K562 (cell line): Measurements from ENCODE around the gene CRIM1. TPM values are rescaled to one million over a fixed set of nuclear protein-coding genes. Genes with fewer than 3 reads are reported as not detected.
A peak's percentile ranks its signal among the peaks of the same experiment; 100 is the strongest.

Experiments used
- ATAC-seq: fragments of 200-7000 bp; cut with Tn5 transposase; 3 replicates; pipeline ENCODE4 v1.9.1; 2020; ENCODE audit warnings: moderate library complexity
- BruUV-seq: library from RNA; stranded (reverse); fragments of 400-500 nt; replicated peaks from 2 replicates; lab custom pipeline; 2021; lab: Mats Ljungman, UMichigan
- CTCF ChIA-PET: fragments of 300-600 bp; formaldehyde crosslinking; extraction: SDS; loops from one replicate; lab custom pipeline; 2021; ENCODE audit warnings: low intra/inter-chr PET ratio; lab: Yijun Ruan, JAX
- POLR2A ChIA-PET: fragments of 300-600, 350-650 bp; sonication (Branson Sonifier 250); formaldehyde crosslinking; extraction: SDS; loops from one replicate; lab custom pipeline; 2021; ENCODE audit warnings: antibody characterized with exemption, inconsistent platforms; lab: Yijun Ruan, JAX
- DNase-seq, 4 experiments: peaks; one replicate each; pipeline versions ENCODE4 v3.0.0 to v3.0.0-alpha.2; 2011 to 2018; ENCODE audit warnings: low spot score in 3 of 4, mixed read lengths in 3 of 4; ENCODE audit errors: extremely low read depth in 1 of 4
- FAIRE-seq: peaks from 2 replicates; lab custom pipeline; 2011; peaks lifted over from hg19 to GRCh38; lab: Jason Lieb, UNC
- H2AFZ ChIP-seq: 2 replicates; pipeline ENCODE4 v1.6.0; 2011; ENCODE audit warnings: low read depth, low read length, control low read depth, inconsistent platforms
- H3K27ac ChIP-seq: fragments of 200-600 bp; 3 replicates; pipeline ENCODE4 v1.8.0; 2011; ENCODE audit warnings: low read depth, mild to moderate bottlenecking, control low read depth, inconsistent platforms, low read length, moderate library complexity, mixed read lengths; ENCODE audit errors: extremely low read depth
- H3K27me3 ChIP-seq, 2 experiments: fragments of 300-600 bp in 1 of 2; 2 replicates in 1 of 2; 3 replicates in 1 of 2; pipeline versions ENCODE4 v1.6.0 to v1.8.0; 2011; ENCODE audit warnings: inconsistent platforms in 2 of 2, low read length in 2 of 2, mild to moderate bottlenecking in 1 of 2, mixed read lengths in 1 of 2, moderate library complexity in 1 of 2; ENCODE audit not compliant: control insufficient read depth in 2 of 2, insufficient read depth in 2 of 2
- H3K36me3 ChIP-seq: fragments of 300-600 bp; 3 replicates; pipeline ENCODE4 v1.8.0; 2011; ENCODE audit warnings: mild to moderate bottlenecking, low read length, inconsistent platforms; ENCODE audit not compliant: control insufficient read depth, insufficient read depth
- H3K4me1 ChIP-seq, 2 experiments: fragments of 200-600 bp in 1 of 2; replicated peaks in 1 of 2; 2 replicates in 1 of 2; 3 replicates in 1 of 2; pipeline versions ENCODE4 v1.5.1 to v1.8.0; 2011; ENCODE audit warnings: inconsistent platforms in 2 of 2, low read length in 2 of 2, mild to moderate bottlenecking in 1 of 2, mixed read lengths in 1 of 2, moderate library complexity in 1 of 2; ENCODE audit not compliant: control insufficient read depth in 2 of 2, insufficient read depth in 2 of 2
- H3K4me2 ChIP-seq: 2 replicates; pipeline ENCODE4 v1.6.1; 2011; ENCODE audit warnings: low read length, control low read depth, inconsistent platforms, mixed read lengths; ENCODE audit not compliant: insufficient read depth
- H3K4me3 ChIP-seq: fragments of 200-600 bp; sonication (generic), shearing (Covaris generic); 2 replicates; pipeline ENCODE4 v1.5.1; 2016; ENCODE audit warnings: control low read depth, inconsistent platforms
- H3K79me2 ChIP-seq: fragments of 200-600 bp; 3 replicates; pipeline ENCODE4 v1.8.0; 2011; ENCODE audit warnings: low read length, inconsistent platforms; ENCODE audit not compliant: control insufficient read depth, insufficient read depth
- H3K9ac ChIP-seq, 2 experiments: 2 replicates each; pipeline versions ENCODE4 v1.6.0 to v1.6.1; 2011; ENCODE audit warnings: low read depth in 2 of 2, low read length in 2 of 2, control low read depth in 1 of 2, inconsistent platforms in 1 of 2, mild to moderate bottlenecking in 1 of 2, mixed read lengths in 1 of 2; ENCODE audit not compliant: insufficient read depth in 1 of 2
- H3K9me1 ChIP-seq: one replicate; pipeline ENCODE4 v1.6.0; 2011; ENCODE audit warnings: inconsistent platforms, mild to moderate bottlenecking, low read length, moderate library complexity; ENCODE audit not compliant: control insufficient read depth, insufficient read depth
- H3K9me3 ChIP-seq: replicated peaks from 2 replicates; pipeline ENCODE4 v1.5.1; 2011; ENCODE audit warnings: low read depth, low read length, inconsistent platforms; ENCODE audit not compliant: control insufficient read depth, insufficient read depth
- H4K20me1 ChIP-seq: replicated peaks from 2 replicates; pipeline ENCODE4 v1.6.1; 2011; ENCODE audit warnings: low read length, inconsistent platforms, mixed read lengths; ENCODE audit not compliant: control insufficient read depth, insufficient read depth
- GTF2E2 ChIP-seq: fragments of 200-800 bp; sonication (Bioruptor generic); IDR thresholded peaks from 2 replicates; pipeline ENCODE4 v1.6.1; 2016; ENCODE audit warnings: missing genetic modification characterization, missing compliant biosample characterization
- HMG20A ChIP-seq: fragments of 450-650 bp; formaldehyde crosslinking; conservative IDR thresholded peaks from 2 replicates; pipeline ENCODE4 v1.4.0; 2020; ENCODE audit warnings: mild to moderate bottlenecking, mixed read lengths
- NFIC ChIP-seq: fragments of 450-650 bp; IDR thresholded peaks from 2 replicates; pipeline ENCODE4 v1.6.1; 2017; ENCODE audit warnings: mild to moderate bottlenecking, inconsistent platforms
- PKNOX1 ChIP-seq: fragments of 450-650 bp; IDR thresholded peaks from 2 replicates; pipeline ENCODE4 v1.6.1; 2016
- POLR2AphosphoS2 ChIP-seq: IDR thresholded peaks from 2 replicates; pipeline ENCODE4 v1.6.1; 2012; ENCODE audit warnings: low read length, improper control_type of control experiment
- ZFP91 ChIP-seq: sonication (generic); formaldehyde crosslinking; IDR thresholded peaks from 2 replicates; pipeline ENCODE4 v1.8.0; 2022; ENCODE audit warnings: mild to moderate bottlenecking, missing genetic modification reagents
- ZNF79 ChIP-seq: fragments of 250-450 bp; sonication (Bioruptor Pico); IDR thresholded peaks from 2 replicates; pipeline ENCODE4 v1.4.0; 2020; ENCODE audit warnings: low read depth, mild to moderate bottlenecking, moderate library complexity
- whole genome bisulfite sequencing: fragments of 100-300 bp; shearing (Covaris generic); methylation state at CpG from one replicate; pipeline ENCODE4 v1.1.6; 2016; ENCODE audit warnings: low coverage, mixed read lengths; ENCODE audit not compliant: insufficient coverage; ENCODE audit errors: missing lambda C conversion rate; 5-methylcytosine and 5-hydroxymethylcytosine counted together
- in situ Hi-C: fragments of 300-500 bp; cut with MboI; formaldehyde crosslinking; loops from 4 replicates; pipeline ENCODE4 v1.15.0; 2018; ENCODE audit warnings: inconsistent platforms, mixed read lengths
- intact Hi-C: fragments of 100-400 bp; cut with micrococcal nuclease; formaldehyde crosslinking; loops from 2 replicates; pipeline ENCODE4 v1.14.2; 2022
- polyA plus RNA-seq, 8 experiments: library from polyadenylated mRNA; depleted of rRNA in 4 of 8; stranded (reverse) in 5 of 8; unstranded in 3 of 8; fragments of >200 nt; fragmentation: Nextera tagmentation in 2 of 8; fragmentation: Illumina TruSeq in 1 of 8; extraction: Ambion mirVana in 2 of 8; extraction: Trizol in 1 of 8; gene quantifications; 2 replicates each; pipeline versions ENCODE4 v1.2.1 to v1.2.3, GENCODE V29; 2011 to 2014; ENCODE audit warnings: inconsistent platforms in 1 of 8, missing spikeins in 1 of 8
- total RNA-seq, 7 experiments: library from RNA; depleted of rRNA in 6 of 7; stranded (reverse); fragments of >200 nt in 6 of 7; fragmentation: Illumina TruSeq in 2 of 7; extraction: Trizol in 2 of 7; gene quantifications; 2 replicates each; pipeline versions ENCODE4 v1.2.1 to v1.2.3, GENCODE V29; 2011 to 2021; ENCODE audit warnings: low replicate concordance in 1 of 7
- TF ChIP-seq, protein P1 (sequence below): sonication (generic); IDR thresholded peaks from 2 replicates; pipeline ENCODE4 v1.6.1; 2016
- TF ChIP-seq, protein P2 (sequence below): fragments of 250-450 bp; sonication (Bioruptor Pico); IDR thresholded peaks from 2 replicates; pipeline ENCODE4 v1.9.0; 2021; ENCODE audit warnings: mild to moderate bottlenecking

CRIM1 gene
- total and polyA plus RNA-seq, 9 of the 15 experiments (the other 6 are each of a cell fraction or from before 2014, with no cell fraction given) = 0.01 to 0.36 (median 0.06) TPM; not detected in 1

- H3K36me3 ChIP-seq = no peaks in the 10 kb centered on the region
- TF ChIP-seq PKNOX1 = no peak
- no peak for TF ChIP-seq POLR2AphosphoS2
- TF ChIP-seq ZFP91 (CRISPR knock-in tag) = no peak
- TF ChIP-seq, protein P1, sequence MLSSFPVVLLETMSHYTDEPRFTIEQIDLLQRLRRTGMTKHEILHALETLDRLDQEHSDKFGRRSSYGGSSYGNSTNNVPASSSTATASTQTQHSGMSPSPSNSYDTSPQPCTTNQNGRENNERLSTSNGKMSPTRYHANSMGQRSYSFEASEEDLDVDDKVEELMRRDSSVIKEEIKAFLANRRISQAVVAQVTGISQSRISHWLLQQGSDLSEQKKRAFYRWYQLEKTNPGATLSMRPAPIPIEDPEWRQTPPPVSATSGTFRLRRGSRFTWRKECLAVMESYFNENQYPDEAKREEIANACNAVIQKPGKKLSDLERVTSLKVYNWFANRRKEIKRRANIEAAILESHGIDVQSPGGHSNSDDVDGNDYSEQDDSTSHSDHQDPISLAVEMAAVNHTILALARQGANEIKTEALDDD = no peak
- TF ChIP-seq HMG20A (CRISPR knock-in tag) = no peak
- TF ChIP-seq ZNF79 = no peak
- no peak for TF ChIP-seq GTF2E2 (tag)
- 0 out of 2 replicates have a peak, but pooled peaks have one; percentile 13 for TF ChIP-seq NFIC
- TF ChIP-seq, protein P2, sequence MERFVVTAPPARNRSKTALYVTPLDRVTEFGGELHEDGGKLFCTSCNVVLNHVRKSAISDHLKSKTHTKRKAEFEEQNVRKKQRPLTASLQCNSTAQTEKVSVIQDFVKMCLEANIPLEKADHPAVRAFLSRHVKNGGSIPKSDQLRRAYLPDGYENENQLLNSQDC (CRISPR knock-in tag) = no peak
- ChIA-PET CTCF (no interaction called here), POLR2A (interaction anchor here (0.7 kb wide), 1 partner anchor 73 kb away, joined by 3 read pairs; no protein-coding TSS in a partner anchor)
- no peak overlapping the region for H3K4me2 ChIP-seq
- DNase-seq (no peak), FAIRE-seq (no peak), ATAC-seq (0 out of 3 replicates have a peak, but pooled peaks have one; percentile 38)
- H3K9ac ChIP-seq = no peak overlapping the region
- no TSS peak for BruUV-seq
- WGBS = 2% methylated on average over 4 of the region's 4 CpGs
- H3K4me1 ChIP-seq = peaks cover 3 to 10% of the 10 kb centered on the region in 2 experiments; a peak in 3 of 5 replicates
- in situ Hi-C loops = no loop called here
- no peaks in the 10 kb centered on the region for H4K20me1 ChIP-seq
- H3K79me2 ChIP-seq = no peaks in the 10 kb centered on the region
- no peak overlapping the region for H3K4me3 ChIP-seq
- intact Hi-C loops = no loop called here
- no peaks in the 10 kb centered on the region for H3K9me1 ChIP-seq
- peaks cover 3% of the 10 kb centered on the region; the same call in 1 of the 2 replicates for H3K9me3 ChIP-seq
- no peak overlapping the region; the same call in 2 of the 3 replicates for H3K27ac ChIP-seq
- H2AFZ ChIP-seq = no peak overlapping the region
- H3K27me3 ChIP-seq = no peaks in the 10 kb centered on the region
Measured at GRCh38 chr2:36478332-36478738, 122.8 kb downstream of the CRIM1 start.
